PC-3 (cell line): ENCODE results near the gene JARID2. TPM values are rescaled to one million over a fixed set of nuclear protein-coding genes. Genes with fewer than 3 reads are reported as not detected.

ENCODE experiments used
- ATAC-seq: fragments of 200-7000 bp; cut with Tn5 transposase; 2 replicates; pipeline ENCODE4 v1.9.1; 2020; ENCODE audit warnings: mild to moderate bottlenecking, moderate library complexity
- BruUV-seq: library from RNA; stranded (reverse); fragments of 400-500 nt; replicated peaks from 2 replicates; lab custom pipeline; 2021; lab: Mats Ljungman, UMichigan
- CTCF ChIA-PET: fragments of 300-600 bp; sonication (Branson Sonifier 250); formaldehyde crosslinking; loops from one replicate; lab custom pipeline; 2022; ENCODE audit warnings: antibody characterized with exemption; lab: Charles Lee
- POLR2A ChIA-PET: fragments of 300-600 bp; sonication (Branson Sonifier 250); formaldehyde crosslinking; loops from one replicate; lab custom pipeline; 2022; ENCODE audit warnings: antibody characterized with exemption; ENCODE audit not compliant: unreplicated experiment; lab: Charles Lee
- DNase-seq: peaks from one replicate; pipeline ENCODE4 v3.0.0-alpha.2; 2015
- H2AFZ ChIP-seq: fragments of 300-600 bp; sonication (generic); 2 replicates; pipeline ENCODE4 v1.6.0; 2016; ENCODE audit warnings: antibody characterized with exemption, low read length
- H3F3A ChIP-seq: fragments of 300-600 bp; sonication (generic); one replicate; pipeline ENCODE4 v1.6.0; 2017; ENCODE audit warnings: antibody characterized with exemption, low read length, control low read depth, mild to moderate bottlenecking; ENCODE audit not compliant: unreplicated experiment
- H3K27ac ChIP-seq: fragments of 300-600 bp; sonication (generic); 2 replicates; pipeline ENCODE4 v1.5.1; 2016; ENCODE audit warnings: mild to moderate bottlenecking, low read length
- H3K27me3 ChIP-seq: fragments of 300-600 bp; sonication (generic); 2 replicates; pipeline ENCODE4 v1.6.1; 2016; ENCODE audit warnings: low read length, mixed read lengths
- H3K36me3 ChIP-seq: fragments of 300-600 bp; sonication (generic); 2 replicates; pipeline ENCODE4 v1.6.1; 2016; ENCODE audit warnings: low read depth, mixed run types, low read length, mixed read lengths
- H3K4me1 ChIP-seq: fragments of 300-600 bp; sonication (generic); 2 replicates; pipeline ENCODE4 v1.5.1; 2016; ENCODE audit warnings: low read length; ENCODE audit not compliant: insufficient read depth
- H3K4me2 ChIP-seq: fragments of 300-600 bp; sonication (generic); 2 replicates; pipeline ENCODE4 v1.6.0; 2016; ENCODE audit warnings: low read length
- H3K4me3 ChIP-seq: fragments of 300-600 bp; sonication (generic); 2 replicates; pipeline ENCODE4 v1.5.1; 2016; ENCODE audit warnings: mild to moderate bottlenecking, low read length, mixed read lengths
- H3K79me2 ChIP-seq: fragments of 300-600 bp; sonication (generic); 2 replicates; pipeline ENCODE4 v1.6.1; 2017; ENCODE audit warnings: low read length, mixed read lengths
- H3K9ac ChIP-seq: fragments of 300-600 bp; sonication (generic); 2 replicates; pipeline ENCODE4 v1.6.0; 2016; ENCODE audit warnings: mild to moderate bottlenecking, low read length
- H3K9me2 ChIP-seq: fragments of 300-600 bp; sonication (generic); replicated peaks from 2 replicates; pipeline ENCODE4 v1.6.1; 2016; ENCODE audit warnings: mixed run types, low read length, mixed read lengths
- H3K9me3 ChIP-seq: fragments of 300-600 bp; sonication (generic); 2 replicates; pipeline ENCODE4 v1.6.1; 2016; ENCODE audit warnings: low read length, mixed read lengths
- H4K20me1 ChIP-seq: fragments of 300-600 bp; sonication (generic); 2 replicates; pipeline ENCODE4 v1.6.1; 2016; ENCODE audit warnings: low read length, mixed read lengths
- EZH2 ChIP-seq: fragments of 300-600 bp; sonication (generic); IDR thresholded peaks from one replicate; pipeline ENCODE4 v1.6.1; 2017; ENCODE audit warnings: antibody characterized with exemption, mild to moderate bottlenecking, low read length; ENCODE audit not compliant: unreplicated experiment
- EZH2phosphoT487 ChIP-seq: fragments of 300-600 bp; sonication (generic); IDR thresholded peaks from 2 replicates; pipeline ENCODE4 v1.6.1; 2018; ENCODE audit warnings: mild to moderate bottlenecking, antibody characterized with exemption, low read length, borderline replicate concordance
- intact Hi-C: fragments of 100-400 bp; cut with micrococcal nuclease; formaldehyde crosslinking; loops from 2 replicates; pipeline ENCODE4 v1.9.0; 2023
- total RNA-seq: library from RNA; depleted of rRNA; stranded (reverse); fragments of >200 nt; gene quantifications from 2 replicates; pipeline ENCODE4 v1.2.3, GENCODE V29; 2014
- TF ChIP-seq, protein P1 (sequence below): fragments of 300-600 bp; sonication (generic); conservative IDR thresholded peaks from 2 replicates; pipeline ENCODE4 v1.5.1; 2017; ENCODE audit warnings: antibody characterized with exemption, low read depth, mild to moderate bottlenecking, low read length

Gene JARID2
- total RNA-seq, 1 experiment from 2014 or later, result 11.0 TPM

- ATAC-seq, result no peak
- no peak for DNase-seq
- Histone ChIP-seq H3K79me2 (peaks cover 17% of the 10 kb centered on the region), H3K36me3 (peaks cover 12% of the 10 kb centered on the region), H3F3A (no peaks in the 10 kb centered on the region), H3K27me3 (no peaks in the 10 kb centered on the region), H3K27ac (no peak overlapping the region), H3K9me3 (no peaks in the 10 kb centered on the region), H4K20me1 (peaks cover 12% of the 10 kb centered on the region; the same call in 1 of the 2 replicates), H2AFZ (no peak overlapping the region), H3K4me2 (no peak overlapping the region), H3K4me1 (peaks cover 7% of the 10 kb centered on the region), H3K9me2 (no peaks in the 10 kb centered on the region), H3K9ac (no peak overlapping the region), H3K4me3 (no peak overlapping the region)
- ChIA-PET POLR2A (no interaction called here), CTCF (no interaction called here)
- intact Hi-C loops, result no loop called here
- no TSS peak for BruUV-seq
- TF ChIP-seq, protein P1, sequence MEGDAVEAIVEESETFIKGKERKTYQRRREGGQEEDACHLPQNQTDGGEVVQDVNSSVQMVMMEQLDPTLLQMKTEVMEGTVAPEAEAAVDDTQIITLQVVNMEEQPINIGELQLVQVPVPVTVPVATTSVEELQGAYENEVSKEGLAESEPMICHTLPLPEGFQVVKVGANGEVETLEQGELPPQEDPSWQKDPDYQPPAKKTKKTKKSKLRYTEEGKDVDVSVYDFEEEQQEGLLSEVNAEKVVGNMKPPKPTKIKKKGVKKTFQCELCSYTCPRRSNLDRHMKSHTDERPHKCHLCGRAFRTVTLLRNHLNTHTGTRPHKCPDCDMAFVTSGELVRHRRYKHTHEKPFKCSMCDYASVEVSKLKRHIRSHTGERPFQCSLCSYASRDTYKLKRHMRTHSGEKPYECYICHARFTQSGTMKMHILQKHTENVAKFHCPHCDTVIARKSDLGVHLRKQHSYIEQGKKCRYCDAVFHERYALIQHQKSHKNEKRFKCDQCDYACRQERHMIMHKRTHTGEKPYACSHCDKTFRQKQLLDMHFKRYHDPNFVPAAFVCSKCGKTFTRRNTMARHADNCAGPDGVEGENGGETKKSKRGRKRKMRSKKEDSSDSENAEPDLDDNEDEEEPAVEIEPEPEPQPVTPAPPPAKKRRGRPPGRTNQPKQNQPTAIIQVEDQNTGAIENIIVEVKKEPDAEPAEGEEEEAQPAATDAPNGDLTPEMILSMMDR, result no peak
- TF ChIP-seq EZH2, result no peak
- no peak for TF ChIP-seq EZH2phosphoT487
These were observed 264.3 kb downstream of the JARID2 start for GRCh38 chr6:15510121-15510520.

DNA sequence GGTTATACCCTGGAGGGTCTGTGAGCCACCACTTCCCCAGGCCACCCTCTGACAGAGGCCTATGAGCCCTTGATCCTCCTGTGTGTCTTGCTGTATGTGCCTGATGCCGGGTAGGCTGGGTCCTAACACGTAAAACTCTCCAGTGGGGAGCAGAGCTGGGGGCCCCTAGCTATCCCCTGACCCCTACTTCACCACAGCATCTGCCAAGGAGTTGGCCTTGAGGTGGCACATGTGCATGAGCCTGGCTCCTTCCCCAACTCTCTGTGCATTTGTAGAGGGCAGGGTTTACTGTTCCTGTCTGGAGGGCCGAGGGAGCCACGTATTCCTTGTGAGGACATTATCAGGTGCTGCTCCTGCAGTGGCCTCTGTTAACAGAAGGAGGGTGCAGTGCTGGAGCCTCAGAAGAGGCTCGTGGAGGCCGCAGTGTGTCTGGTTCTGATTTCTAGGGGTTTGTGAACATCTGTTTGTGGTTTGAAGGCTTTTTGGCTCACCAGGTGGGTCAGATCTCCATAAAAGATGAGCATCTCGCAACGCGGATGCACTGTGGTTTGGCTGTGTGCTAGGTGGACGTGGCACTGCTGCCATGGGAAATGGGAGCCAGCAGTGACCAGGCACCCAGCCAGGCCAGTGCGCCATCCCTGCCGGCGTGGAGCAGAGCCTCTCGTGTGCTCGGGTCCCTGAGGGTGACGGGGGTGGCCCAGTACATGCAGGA, 264.8 kb downstream of the JARID2 start:
- POLR2A ChIA-PET, result no interaction called here
- BruUV-seq, result no TSS peak
- Histone ChIP-seq H3K9me3 (no peaks in the 10 kb centered on the region), H3K9ac (no peak overlapping the region), H3K79me2 (peaks cover 14% of the 10 kb centered on the region), H2AFZ (no peak overlapping the region), H3K4me3 (no peak overlapping the region), H3K4me2 (no peak overlapping the region), H3K27me3 (no peaks in the 10 kb centered on the region), H3K9me2 (no peaks in the 10 kb centered on the region), H3K4me1 (peaks cover 1% of the 10 kb centered on the region), H3F3A (no peaks in the 10 kb centered on the region), H3K36me3 (peaks cover 12% of the 10 kb centered on the region), H3K27ac (no peak overlapping the region), H4K20me1 (peaks cover 7% of the 10 kb centered on the region; the same call in 1 of the 2 replicates)
- no peak for DNase-seq
- intact Hi-C loops, result no loop called here
- ATAC-seq, result no peak
- CTCF ChIA-PET, result no interaction called here
- no peak for TF ChIP-seq EZH2
- TF ChIP-seq, protein P1, result no peak
- TF ChIP-seq EZH2phosphoT487, result no peak
